Endothelial cell (in vitro differentiated cells): ENCODE results near the gene C9orf40. TPM values are rescaled to one million over a fixed set of nuclear protein-coding genes. Genes with fewer than 3 reads are reported as not detected.

Experiments
- DNase-seq: peaks from one replicate; pipeline ENCODE4 v3.0.0; 2021; ENCODE audit warnings: low spot score
- H3K27ac Mint-ChIP-seq: one replicate; pipeline ENCODE4 v1.8.0; 2021; ENCODE audit warnings: mixed read lengths, inconsistent platforms; ENCODE audit not compliant: unreplicated experiment
- H3K27me3 Mint-ChIP-seq: one replicate; pipeline ENCODE4 v1.8.0; 2021; ENCODE audit warnings: mild to moderate bottlenecking, moderate library complexity, mixed read lengths, inconsistent platforms; ENCODE audit not compliant: unreplicated experiment
- H3K36me3 Mint-ChIP-seq: one replicate; pipeline ENCODE4 v1.8.0; 2021; ENCODE audit warnings: mild to moderate bottlenecking, low read depth, mixed read lengths, inconsistent platforms; ENCODE audit not compliant: unreplicated experiment
- H3K4me1 Mint-ChIP-seq: one replicate; pipeline ENCODE4 v1.8.0; 2021; ENCODE audit warnings: mild to moderate bottlenecking, mixed read lengths, inconsistent platforms; ENCODE audit not compliant: unreplicated experiment
- H3K4me3 Mint-ChIP-seq: one replicate; pipeline ENCODE4 v1.8.0; 2021; ENCODE audit warnings: mild to moderate bottlenecking, mixed read lengths, inconsistent platforms; ENCODE audit not compliant: unreplicated experiment
- H3K9me3 Mint-ChIP-seq: one replicate; pipeline ENCODE4 v1.8.0; 2021; ENCODE audit warnings: mixed read lengths, inconsistent platforms; ENCODE audit not compliant: unreplicated experiment
- total RNA-seq: library from RNA; stranded (reverse); fragmentation: NEBNext Ultra II Directional; extraction: Animal tissue kit (Norgen Biotek cat#: 25700); gene quantifications from one replicate; pipeline ENCODE4 v1.2.1, GENCODE V29; 2021; ENCODE audit not compliant: unreplicated experiment
- TF ChIP-seq, protein P1 (sequence below): fragments of 200-600 bp; sonication (generic); IDR thresholded peaks from one replicate; pipeline ENCODE4 v1.5.0; 2021; ENCODE audit warnings: antibody characterized with exemption; ENCODE audit not compliant: unreplicated experiment

Gene C9orf40
- total RNA-seq, 1 donor from 2014 or later, result 3.9 TPM

DNA sequence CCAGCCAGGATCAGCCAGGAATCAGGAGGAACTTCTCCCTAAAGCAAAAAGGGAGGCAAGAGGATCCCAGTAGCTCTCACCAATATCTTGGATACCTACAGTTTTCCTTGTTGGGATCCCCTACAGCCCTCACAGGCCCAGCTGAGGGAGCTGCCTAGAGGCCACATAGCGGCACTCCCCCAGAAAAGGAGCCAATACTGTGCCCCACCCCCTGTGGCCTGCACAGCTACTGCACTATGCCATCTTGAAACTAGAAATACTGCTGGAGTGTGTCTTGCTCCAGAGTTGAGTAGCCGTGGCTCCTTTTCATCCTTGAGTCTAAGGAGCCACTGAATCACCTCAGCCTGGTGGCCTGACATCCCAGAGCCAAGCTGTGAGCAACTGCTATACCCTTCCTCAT lies 42.7 kb downstream of the C9orf40 start:
- no peaks in the 10 kb centered on the region for H3K9me3 Mint-ChIP-seq
- DNase-seq, result no peak
- no peak overlapping the region for H3K4me3 Mint-ChIP-seq
- no peaks in the 10 kb centered on the region for H3K27me3 Mint-ChIP-seq
- TF ChIP-seq, protein P1, sequence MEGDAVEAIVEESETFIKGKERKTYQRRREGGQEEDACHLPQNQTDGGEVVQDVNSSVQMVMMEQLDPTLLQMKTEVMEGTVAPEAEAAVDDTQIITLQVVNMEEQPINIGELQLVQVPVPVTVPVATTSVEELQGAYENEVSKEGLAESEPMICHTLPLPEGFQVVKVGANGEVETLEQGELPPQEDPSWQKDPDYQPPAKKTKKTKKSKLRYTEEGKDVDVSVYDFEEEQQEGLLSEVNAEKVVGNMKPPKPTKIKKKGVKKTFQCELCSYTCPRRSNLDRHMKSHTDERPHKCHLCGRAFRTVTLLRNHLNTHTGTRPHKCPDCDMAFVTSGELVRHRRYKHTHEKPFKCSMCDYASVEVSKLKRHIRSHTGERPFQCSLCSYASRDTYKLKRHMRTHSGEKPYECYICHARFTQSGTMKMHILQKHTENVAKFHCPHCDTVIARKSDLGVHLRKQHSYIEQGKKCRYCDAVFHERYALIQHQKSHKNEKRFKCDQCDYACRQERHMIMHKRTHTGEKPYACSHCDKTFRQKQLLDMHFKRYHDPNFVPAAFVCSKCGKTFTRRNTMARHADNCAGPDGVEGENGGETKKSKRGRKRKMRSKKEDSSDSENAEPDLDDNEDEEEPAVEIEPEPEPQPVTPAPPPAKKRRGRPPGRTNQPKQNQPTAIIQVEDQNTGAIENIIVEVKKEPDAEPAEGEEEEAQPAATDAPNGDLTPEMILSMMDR, result no peak
- no peaks in the 10 kb centered on the region for H3K4me1 Mint-ChIP-seq
- no peak overlapping the region for H3K27ac Mint-ChIP-seq
- no peaks in the 10 kb centered on the region for H3K36me3 Mint-ChIP-seq

DNA sequence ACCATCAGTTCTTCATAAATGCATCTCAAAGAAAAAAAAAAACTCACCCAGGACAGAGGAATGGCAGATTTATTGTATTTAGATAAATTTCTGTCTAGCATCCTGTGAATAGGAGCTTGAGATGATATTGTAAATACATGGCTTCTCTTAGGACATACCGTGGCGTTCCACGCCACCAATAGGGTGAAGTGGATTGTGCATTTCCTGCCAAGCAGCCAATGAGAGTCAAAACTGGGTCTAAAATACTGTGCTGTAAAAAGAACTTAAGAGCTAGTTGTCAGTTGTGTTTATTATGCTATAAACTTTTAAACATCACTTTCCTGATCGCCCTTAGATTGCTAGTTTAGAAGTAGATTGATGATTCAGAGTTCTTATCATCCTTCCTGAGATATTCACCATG lies 44.0 kb downstream of the C9orf40 start:
- TF ChIP-seq, protein P1, result no peak
- H3K36me3 Mint-ChIP-seq, result no peaks in the 10 kb centered on the region

DNA sequence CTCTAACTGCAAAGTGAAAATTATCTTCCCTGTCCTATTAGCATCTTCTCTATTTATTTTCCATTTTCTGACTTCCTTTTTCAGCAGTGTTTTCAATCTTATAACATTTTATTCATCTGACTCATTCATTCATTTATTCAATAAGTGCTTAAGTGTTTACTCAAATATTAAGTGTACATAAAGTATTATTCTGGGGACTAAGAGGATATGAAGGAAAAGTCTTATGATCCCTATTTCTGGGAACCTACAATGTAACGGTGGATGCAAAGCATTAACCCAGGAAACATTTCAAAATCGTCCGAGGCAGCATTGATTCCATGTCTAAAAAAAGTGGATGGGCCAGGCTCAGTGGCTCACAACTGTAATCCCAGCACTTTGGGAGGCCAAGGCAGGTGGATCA lies 45.6 kb downstream of the C9orf40 start:
- H3K27ac Mint-ChIP-seq, result no peak overlapping the region
- TF ChIP-seq, protein P1, result no peak
- H3K27me3 Mint-ChIP-seq, result no peaks in the 10 kb centered on the region
- no peaks in the 10 kb centered on the region for H3K36me3 Mint-ChIP-seq
- H3K4me1 Mint-ChIP-seq, result no peaks in the 10 kb centered on the region
- DNase-seq, result no peak
- no peak overlapping the region for H3K4me3 Mint-ChIP-seq
- no peaks in the 10 kb centered on the region for H3K9me3 Mint-ChIP-seq

More for the DNA sequence above, 44.0 kb downstream of the C9orf40 start:
- H3K4me1 Mint-ChIP-seq, result no peaks in the 10 kb centered on the region
- DNase-seq, result no peak
- H3K27me3 Mint-ChIP-seq, result no peaks in the 10 kb centered on the region
- H3K4me3 Mint-ChIP-seq, result no peak overlapping the region
- H3K9me3 Mint-ChIP-seq, result no peaks in the 10 kb centered on the region
- no peak overlapping the region for H3K27ac Mint-ChIP-seq

DNA sequence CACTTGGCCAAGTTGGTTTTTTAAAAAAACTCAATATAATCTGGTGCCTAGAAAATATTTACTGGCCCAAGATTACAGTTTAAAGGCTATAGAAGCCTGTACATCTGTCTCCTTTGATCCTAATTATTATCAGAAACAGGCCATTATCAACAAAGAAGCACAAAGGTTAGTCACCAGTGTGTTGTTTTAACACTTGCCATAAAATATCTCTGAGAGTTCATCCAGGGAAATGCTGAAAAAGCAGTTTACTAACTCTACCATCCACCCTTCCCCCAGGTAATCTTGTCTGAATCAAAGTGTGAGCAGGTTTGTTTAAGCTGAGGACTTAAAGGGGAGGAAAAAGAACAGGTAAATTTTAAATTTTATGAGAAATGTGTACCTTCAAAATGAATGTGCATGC lies 51.7 kb downstream of the C9orf40 start:
- TF ChIP-seq, protein P1, result no peak
- H3K4me3 Mint-ChIP-seq, result no peak overlapping the region
- DNase-seq, result no peak
- H3K27ac Mint-ChIP-seq, result no peak overlapping the region
- no peaks in the 10 kb centered on the region for H3K4me1 Mint-ChIP-seq
- H3K36me3 Mint-ChIP-seq, result no peaks in the 10 kb centered on the region
- no peaks in the 10 kb centered on the region for H3K9me3 Mint-ChIP-seq
- H3K27me3 Mint-ChIP-seq, result no peaks in the 10 kb centered on the region

Other genes with a start within 250 kb of the C9orf40 start
- gene TRPM6, start 65.0 kb downstream of the C9orf40 start, total RNA-seq, result 1.9 TPM
- 17.4 TPM for gene CARNMT1, start 75.4 kb upstream of the C9orf40 start, total RNA-seq
- 58.2 TPM for gene NMRK1, start 135.2 kb upstream of the C9orf40 start, total RNA-seq
- gene OSTF1, start 135.6 kb upstream of the C9orf40 start, total RNA-seq, result 51.4 TPM